OCI-LY7 (cell line): ENCODE results near the gene RNU1-2.

Source experiments
- EZH2phosphoT487 ChIP-seq: fragments of 200-600 bp; sonication (generic); IDR thresholded peaks from 2 replicates; pipeline ENCODE4 v1.6.1; 2018; ENCODE audit warnings: low read depth, borderline replicate concordance, mild to moderate bottlenecking, mixed run types, antibody characterized with exemption, low read length, moderate library complexity, mixed read lengths
- TF ChIP-seq, protein P1 (sequence below): fragments of 200-600 bp; sonication (generic); conservative IDR thresholded peaks from 2 replicates; pipeline ENCODE4 v1.5.1; 2014; ENCODE audit warnings: mild to moderate bottlenecking, antibody characterized with exemption, low read length, moderate library complexity, mixed read lengths

DNA sequence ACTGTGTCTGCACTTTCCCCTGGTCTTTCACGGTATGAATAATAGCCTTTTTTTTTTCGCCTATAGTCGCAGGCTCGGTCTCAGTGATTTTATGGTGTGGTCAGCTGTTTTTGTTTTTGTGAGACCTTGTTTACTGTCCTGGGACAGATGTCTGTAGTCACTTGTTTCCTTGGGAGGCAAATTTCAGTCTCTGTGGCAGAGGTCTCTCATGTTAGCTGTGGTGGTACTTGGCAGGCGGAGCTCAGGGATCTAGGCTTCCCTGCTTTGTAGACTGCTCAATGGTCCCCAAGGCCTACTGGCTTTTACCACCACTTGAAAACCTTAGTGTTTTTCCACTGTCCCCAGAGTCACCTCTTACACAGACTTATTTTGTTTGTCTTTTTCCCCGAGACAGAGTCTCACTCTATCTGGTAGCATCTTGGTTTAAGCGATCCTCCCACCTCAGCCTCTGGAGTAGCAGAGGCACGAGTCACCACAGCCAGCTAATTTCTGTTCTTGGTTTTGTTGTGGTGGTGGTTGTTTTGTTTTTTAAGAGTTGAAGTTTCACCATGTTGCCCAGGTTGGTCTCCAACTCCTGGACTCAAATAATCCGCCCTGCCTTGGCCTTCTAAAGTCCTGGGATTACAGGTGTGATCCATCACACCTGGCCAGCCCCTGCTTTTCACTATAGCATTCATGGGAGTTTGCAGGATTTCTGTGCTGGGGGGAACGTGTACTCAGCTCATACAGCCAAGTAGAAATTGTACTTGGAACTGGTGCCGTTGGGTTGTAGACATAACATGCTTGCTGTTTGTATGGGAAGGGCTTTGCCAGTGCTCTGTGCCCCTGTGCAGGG is 10.3 kb downstream of the RNU1-2 start:
- TF ChIP-seq, protein P1, sequence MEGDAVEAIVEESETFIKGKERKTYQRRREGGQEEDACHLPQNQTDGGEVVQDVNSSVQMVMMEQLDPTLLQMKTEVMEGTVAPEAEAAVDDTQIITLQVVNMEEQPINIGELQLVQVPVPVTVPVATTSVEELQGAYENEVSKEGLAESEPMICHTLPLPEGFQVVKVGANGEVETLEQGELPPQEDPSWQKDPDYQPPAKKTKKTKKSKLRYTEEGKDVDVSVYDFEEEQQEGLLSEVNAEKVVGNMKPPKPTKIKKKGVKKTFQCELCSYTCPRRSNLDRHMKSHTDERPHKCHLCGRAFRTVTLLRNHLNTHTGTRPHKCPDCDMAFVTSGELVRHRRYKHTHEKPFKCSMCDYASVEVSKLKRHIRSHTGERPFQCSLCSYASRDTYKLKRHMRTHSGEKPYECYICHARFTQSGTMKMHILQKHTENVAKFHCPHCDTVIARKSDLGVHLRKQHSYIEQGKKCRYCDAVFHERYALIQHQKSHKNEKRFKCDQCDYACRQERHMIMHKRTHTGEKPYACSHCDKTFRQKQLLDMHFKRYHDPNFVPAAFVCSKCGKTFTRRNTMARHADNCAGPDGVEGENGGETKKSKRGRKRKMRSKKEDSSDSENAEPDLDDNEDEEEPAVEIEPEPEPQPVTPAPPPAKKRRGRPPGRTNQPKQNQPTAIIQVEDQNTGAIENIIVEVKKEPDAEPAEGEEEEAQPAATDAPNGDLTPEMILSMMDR, result no peak
- no peak for TF ChIP-seq EZH2phosphoT487
